Measurements from ENCODE around the gene UNC50.
"Not testable (repeated sequence)": the region's sequence is repeated elsewhere in the genome, so short reads cannot be mapped to it uniquely, and the experiment has no call there.

Gene UNC50

DNA sequence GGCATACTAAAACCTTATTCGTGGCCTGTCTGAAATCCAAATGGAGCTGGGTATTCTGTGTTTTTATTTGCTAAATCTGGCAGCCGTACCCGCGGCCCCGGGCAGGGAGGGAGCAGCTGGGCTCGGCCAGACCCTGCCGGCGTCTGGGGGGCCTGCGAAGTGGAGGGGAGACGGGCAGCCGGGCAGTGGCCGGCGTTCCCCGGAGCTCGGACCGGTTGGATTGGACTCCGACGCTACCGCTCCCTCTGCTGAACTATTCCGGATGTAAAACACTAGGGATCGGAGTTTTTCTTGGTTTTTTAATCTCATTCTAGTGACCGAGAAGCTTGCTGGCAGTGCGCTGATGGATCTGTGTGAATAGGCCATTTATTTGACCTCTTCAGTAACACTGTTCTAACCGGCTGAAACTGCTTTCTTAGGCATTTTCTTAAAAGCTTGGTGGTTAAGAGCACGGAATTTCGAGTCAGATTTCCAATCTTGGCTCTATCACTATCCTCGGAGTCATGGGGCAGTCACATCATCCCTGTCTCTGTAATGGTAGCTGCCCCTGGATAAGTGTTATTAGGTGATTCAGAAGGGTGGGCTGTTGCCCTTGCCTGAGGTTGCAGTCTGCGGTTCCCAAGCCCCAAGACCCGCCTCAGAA, 694 bp downstream of the UNC50 start:
- DNase-seq, result peak in 4 of 56 donors; percentile 35 to 69 (median 41)

DNA sequence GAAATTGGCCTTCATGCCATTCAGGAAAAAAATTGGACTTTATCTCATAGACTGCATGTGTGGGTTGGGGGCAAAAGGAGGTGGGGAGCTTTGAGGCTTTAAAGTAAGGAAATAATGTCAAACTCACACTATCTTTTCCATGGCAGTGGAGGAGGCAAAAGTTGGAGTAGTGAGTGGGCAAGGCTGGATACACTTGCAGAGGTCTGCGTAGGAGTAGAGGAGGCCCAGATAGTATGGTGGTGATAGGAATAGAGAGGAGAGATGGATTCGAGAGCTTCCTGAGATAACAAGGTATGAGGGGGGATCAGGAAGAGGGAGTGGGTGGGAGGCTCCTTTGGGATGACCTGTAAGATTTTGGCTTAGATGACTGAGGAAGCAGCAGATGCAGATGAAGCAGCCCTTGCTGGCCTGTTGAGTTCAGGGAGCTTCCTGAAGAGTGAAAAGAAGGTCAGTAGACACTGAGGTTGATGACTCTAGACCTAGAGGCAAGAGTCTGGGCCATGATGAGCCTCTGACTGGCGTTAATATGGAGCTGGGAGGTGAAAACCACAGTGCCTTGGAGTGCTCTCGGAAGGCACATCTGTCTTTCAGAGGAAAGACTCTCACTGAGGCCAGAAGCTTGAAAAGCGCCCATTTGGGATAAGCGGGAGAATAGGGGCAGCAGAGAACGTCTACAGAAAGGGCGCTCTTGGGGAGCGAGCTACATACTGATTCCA, 5.8 kb downstream of the UNC50 start:
- no peak for DNase-seq

- no peak for DNase-seq
These were observed 7.1 kb downstream of the UNC50 start for GRCh38 chr2:98615481-98615880.

DNA sequence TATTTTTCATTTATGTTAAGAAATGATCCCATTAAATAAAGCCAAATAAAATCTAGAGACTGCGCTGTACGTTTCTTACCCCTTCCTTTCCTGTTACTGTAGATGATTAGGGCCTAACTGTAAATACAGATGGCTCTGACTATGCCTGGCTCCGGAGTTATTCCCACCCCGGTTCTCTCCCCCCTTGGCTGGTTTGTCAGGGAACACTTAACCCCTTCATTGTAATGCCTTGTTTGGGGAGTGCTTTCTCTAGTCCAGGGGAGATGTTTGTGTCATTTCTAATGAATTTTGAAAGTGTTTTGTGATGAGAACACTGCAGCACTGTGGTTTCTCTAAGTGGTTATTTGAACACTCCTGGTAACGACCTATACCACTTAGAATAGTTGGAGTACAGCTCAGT, 8.8 kb downstream of the UNC50 start:
- DNase-seq, result no peak

DNA sequence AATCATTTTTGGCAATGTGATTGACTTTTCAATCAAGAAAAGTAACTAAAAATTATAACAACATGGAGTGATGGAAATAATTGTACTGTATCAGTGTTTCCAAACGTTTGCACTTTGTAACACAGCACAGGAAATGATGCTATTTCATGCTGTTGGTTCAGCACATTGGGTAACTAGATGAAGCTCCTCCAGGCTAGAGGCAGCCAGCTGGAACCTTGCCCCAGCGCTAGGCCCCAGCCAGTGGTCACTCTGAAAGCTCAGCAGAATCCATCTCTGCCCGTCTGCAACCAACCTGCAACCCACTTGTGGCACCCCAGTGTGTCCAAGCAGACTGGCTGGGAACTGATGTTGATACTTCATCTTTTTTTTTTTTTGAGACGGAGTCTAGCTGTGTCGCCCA, 15.3 kb downstream of the UNC50 start:
- DNase-seq, result peak in 6 of 56 donors; percentile 7 to 11 (median 10)

DNA sequence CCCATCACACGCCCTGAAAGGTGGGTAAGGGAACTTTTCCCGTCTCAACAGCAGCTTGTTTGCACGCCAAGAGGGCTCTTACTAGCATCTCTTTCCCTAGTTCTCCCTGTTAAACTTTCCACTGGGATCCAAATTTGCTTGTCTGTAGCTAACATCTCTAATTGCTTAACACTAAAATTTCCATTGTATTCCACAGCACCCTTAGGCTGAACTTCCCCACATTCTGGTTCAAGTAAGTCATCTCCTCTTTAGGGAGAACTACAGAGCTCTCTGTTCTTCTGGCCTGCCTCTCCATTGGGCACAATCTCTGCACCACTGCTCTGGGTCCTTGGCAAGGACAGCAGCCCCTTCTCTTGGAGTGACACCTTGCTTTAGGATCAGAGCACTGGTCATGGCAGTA, 24.0 kb downstream of the UNC50 start:
- no peak for DNase-seq

DNA sequence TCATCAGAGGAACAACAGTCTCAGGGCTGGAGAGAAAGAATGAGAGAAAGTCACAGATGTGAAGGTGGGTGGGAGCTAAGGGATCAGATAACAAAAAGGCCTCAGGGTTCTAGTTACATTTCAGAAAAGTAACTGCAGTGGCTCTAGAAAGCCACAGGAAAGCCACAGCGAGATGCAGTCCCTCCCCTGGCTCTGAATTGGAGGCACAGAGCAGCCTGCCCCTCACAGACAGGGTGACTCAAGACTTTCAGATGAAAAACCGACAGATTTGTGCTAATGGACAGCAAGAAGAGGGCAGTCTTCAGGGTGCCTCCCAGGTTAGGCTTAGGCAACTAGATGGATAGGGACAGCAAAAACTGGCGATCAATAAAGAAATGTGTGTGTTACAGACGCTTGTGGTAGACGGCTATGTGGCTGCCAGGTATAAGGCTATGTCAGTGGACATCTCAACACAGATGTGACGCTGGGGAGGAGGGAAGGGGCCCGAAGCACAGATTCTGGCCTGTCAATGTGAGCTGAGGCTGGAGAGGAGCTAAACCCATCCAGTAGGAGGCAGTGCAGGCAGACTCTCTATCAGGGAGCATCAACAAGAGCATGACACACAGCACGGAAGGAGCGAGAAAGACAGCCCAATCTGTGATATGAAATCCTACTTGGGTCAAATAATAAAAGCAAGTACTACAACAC, 26.2 kb downstream of the UNC50 start:
- DNase-seq, result no peak

- DNase-seq, result no peak
These were observed 29.2 kb downstream of the UNC50 start for GRCh38 chr2:98637401-98638147.

DNA sequence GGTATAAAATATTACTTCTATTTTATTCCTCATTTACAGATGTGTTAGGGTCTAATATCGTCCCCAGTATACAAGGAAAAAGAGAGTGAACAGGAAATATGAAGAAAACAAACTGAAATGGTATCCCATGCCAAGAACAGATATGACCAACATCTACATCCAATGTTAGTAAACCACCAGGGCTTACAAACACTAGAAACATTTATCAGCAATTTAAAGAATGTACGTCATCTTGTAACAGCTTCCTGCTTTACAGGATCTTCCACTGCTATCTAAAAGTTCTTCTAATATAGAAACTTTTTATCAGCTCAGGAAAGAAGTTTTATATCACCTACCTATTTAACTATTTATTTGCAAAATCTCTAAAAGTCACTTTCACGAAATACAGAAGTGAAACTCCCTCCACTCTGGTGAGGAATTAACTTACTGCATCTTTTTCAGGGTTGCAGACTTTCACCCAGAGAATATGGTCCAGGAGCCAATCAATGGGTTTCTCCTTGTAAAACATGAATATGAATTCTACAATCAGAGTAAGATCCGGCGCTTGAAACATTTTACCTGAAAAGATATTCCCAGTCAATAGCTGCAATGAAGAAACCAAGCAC, 35.2 kb downstream of the UNC50 start:
- no peak for DNase-seq

GRCh38 chr2:98647636-98648035, 39.2 kb downstream of the UNC50 start:
- no peak for DNase-seq

- DNase-seq, result no peak
These were observed 40.1 kb downstream of the UNC50 start for GRCh38 chr2:98648451-98648850.

DNA sequence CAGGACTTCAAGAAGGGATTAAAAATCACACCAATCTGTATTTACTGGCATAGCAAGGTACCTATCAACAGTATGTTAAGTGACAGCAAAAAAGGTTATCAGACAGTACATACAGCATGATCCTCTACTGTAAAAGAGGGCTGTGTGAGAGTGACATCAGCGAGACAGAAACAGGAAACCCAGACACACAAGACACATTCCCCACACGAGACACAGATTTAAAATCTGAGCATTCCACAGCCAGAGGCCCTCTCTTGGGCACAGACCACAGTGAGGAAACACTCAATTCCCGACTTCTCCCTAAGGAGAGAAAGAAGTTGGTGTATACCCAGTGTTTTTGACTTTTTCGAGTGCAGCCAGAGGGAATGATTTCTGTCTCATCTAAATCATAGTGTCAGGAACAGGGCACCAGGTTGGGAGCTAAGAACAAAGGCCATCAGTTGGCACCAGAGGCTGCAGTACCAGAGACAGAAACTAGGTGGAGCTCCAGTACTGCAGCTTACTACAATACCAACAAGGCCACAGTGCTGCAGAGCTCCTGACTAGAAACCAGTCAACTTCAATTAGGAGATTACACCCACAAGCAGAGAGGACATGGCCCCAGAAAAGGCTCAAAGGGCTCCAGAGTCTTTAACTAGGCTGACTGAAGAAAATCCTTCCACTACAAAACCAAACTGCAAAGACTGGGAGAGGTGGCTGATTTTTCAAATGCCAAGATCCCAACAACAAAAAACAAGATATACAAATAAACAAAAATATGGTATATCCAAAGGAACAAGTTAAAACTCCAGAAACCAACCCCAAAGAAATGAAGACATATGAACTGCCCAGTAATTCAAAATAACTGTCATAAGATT, 41.0 kb downstream of the UNC50 start:
- DNase-seq, result peak in 55 of 56 donors; percentile 6 to 94 (median 60)

GRCh38 chr2:98649992-98650375, 41.6 kb downstream of the UNC50 start:
- no peak for DNase-seq

DNA sequence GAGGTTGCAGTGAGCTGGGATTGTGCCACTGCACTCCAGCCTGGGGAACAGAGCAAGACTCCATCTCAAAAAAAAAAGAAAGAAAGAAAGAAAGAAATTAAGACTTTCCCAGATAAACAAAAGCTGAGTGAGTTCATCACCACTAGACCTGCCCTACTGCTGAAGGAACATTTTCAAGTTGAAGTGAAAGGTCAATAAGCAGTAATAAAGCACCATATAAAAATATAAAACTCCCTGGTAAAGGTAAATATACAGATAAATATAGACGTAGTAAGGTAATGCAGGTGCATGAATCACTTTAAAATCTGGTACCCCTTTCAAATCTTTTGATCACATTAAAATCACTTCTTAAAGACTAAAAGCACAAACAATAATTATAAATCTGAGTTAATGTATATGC, 42.6 kb downstream of the UNC50 start:
- DNase-seq, result no peak

- no peak for DNase-seq
These were observed 46.5 kb downstream of the UNC50 start for GRCh38 chr2:98654699-98655495.

DNA sequence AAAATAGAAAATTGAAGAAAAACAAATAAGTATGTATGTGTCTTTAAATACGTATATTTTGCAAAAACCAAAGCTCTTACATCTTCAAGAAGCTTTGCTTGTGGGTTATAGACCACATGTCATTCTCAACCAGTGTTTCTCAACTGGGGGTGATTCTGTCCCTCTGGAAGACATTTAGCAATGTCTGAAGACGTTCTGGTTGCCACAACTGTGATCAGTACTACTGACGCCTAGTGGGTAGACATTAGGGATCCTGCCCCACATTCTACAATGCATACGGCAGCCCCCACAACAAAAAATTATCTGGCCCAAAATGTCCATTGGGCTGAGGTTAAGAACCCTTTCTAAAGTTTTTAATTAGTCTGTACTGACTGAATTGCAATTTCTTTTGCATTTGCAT, 48.4 kb downstream of the UNC50 start:
- DNase-seq, result no peak

GRCh38 chr2:98658816-98659490, 50.6 kb downstream of the UNC50 start:
- no peak for DNase-seq

DNA sequence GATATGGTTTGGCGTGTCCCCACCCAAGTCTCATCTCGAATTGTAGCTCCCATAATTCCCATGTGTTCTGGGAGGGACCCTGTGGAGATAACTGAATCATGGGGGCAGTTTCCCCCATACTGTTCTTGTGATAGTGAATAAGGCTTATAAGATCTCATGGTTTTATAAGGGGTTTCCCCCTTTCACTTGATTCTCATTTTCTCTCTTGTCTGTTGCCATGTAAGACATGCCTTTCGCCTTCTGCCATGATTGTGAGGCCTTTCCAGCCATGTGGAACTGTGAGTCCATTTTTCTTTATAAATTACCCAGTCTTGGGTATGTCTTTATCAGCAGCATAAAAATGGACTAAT, 51.1 kb downstream of the UNC50 start:
- DNase-seq, result not testable (repeated sequence)

- no peak for DNase-seq
These were observed 55.2 kb downstream of the UNC50 start for GRCh38 chr2:98663511-98664090.

All from amygdala (tissue), 56 donors.